ENCODE measurements around the gene CHTOP. TPM values are rescaled to one million over a fixed set of nuclear protein-coding genes. Genes with fewer than 3 reads are reported as not detected.
A peak's percentile ranks its signal among the peaks of the same experiment; 100 is the strongest.

CHTOP gene
- total RNA-seq, 1 experiment from 2014 or later = 42.0 TPM

- in situ Hi-C loops (cut with HindIII; ENCODE audit: low pct_unique_long_range_greater_than_20kb, low sequenced_read_pairs) = no loop called here
- no peak for DNase-seq (ENCODE audit: low read depth)
Observed at GRCh38 chr1:153673511-153673910, 39.6 kb downstream of the CHTOP start.

DNA sequence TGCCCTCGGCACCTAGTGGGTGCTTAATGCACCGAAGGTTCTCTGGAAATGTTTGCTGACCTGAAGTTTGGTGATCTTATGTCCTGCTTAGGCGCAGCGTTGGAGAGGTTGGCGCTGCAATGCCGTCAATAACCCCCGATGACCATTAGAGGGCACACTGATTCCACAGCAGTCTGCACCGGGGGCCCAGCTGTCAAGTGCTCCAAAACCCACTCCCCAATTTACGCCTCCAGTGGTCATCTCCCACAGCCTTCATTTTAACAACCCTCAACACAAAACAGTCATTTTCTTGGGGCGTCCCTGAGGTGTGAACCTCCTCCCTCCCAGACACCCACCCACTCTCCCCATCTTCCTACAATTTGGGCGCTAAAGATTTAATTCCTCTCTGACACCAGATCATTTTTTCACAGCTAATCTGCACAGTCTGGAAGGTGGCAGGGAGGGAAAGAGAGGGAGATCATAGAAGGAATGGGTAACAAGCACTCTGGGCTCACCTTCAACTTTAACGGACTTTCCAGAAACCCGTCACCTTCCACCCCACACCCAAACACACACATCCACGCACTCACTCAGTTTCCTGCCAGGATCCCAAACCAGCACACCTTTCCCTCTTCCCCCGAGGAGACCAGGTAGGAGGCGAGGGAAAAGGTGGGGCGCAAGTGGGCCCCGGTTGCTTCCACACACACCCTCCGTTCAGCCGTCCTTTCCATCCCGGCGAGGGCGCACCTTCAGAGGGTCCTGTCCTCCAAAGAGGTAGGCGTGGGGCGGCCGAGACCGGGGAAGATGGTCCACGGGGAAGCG is 44.1 kb downstream of the CHTOP start:
- in situ Hi-C loops (cut with HindIII; ENCODE audit: low pct_unique_long_range_greater_than_20kb, low sequenced_read_pairs) = no loop called here
- DNase-seq (ENCODE audit: low read depth) = no peak

DNA sequence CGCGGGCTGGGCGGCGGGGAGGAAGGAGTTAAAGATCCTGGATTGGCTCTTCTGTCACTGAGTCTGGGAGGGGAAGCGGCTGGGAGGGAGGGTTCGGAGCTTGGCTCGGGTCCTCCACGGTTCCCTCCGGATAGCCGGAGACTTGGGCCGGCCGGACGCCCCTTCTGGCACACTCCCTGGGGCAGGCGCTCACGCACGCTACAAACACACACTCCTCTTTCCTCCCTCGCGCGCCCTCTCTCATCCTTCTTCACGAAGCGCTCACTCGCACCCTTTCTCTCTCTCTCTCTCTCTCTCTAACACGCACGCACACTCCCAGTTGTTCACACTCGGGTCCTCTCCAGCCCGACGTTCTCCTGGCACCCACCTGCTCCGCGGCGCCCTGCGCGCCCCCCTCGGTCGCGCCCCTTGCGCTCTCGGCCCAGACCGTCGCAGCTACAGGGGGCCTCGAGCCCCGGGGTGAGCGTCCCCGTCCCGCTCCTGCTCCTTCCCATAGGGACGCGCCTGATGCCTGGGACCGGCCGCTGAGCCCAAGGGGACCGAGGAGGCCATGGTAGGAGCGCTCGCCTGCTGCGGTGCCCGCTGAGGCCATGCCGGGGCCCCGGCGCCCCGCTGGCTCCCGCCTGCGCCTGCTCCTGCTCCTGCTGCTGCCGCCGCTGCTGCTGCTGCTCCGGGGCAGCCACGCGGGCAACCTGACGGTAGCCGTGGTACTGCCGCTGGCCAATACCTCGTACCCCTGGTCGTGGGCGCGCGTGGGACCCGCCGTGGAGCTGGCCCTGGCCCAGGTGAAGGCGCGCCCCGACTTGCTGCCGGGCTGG is 44.9 kb downstream of the CHTOP start, which contains the start of gene NPR1:
Gene NPR1, plus strand, starts transcription at position 170 of the 818 bp plus-strand sequence. Its CDS starts 421 bp downstream, at position 591.
- DNase-seq (ENCODE audit: low read depth) = no peak
- in situ Hi-C loops (cut with HindIII; ENCODE audit: low pct_unique_long_range_greater_than_20kb, low sequenced_read_pairs) = no loop called here

DNA sequence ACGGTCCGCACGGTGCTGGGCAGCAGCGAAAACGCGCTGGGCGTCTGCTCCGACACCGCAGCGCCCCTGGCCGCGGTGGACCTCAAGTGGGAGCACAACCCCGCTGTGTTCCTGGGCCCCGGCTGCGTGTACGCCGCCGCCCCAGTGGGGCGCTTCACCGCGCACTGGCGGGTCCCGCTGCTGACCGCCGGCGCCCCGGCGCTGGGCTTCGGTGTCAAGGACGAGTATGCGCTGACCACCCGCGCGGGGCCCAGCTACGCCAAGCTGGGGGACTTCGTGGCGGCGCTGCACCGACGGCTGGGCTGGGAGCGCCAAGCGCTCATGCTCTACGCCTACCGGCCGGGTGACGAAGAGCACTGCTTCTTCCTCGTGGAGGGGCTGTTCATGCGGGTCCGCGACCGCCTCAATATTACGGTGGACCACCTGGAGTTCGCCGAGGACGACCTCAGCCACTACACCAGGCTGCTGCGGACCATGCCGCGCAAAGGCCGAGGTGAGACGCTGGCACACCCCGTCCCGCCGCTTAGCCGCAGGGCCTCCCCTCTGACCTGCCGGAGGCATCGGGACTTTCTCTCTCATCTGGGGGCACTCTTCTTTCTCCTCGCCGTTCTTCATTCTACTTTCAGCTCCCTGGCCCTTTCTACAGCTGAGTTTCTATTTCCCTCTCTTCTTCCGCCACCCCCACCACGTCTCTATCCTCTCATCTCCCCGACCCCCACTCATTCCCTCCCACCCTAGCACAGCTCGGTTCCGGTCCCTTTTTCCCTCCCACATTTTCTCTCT is 45.7 kb downstream of the CHTOP start:
- in situ Hi-C loops (cut with HindIII; ENCODE audit: low pct_unique_long_range_greater_than_20kb, low sequenced_read_pairs) = no loop called here
- no peak for DNase-seq (ENCODE audit: low read depth)

DNA sequence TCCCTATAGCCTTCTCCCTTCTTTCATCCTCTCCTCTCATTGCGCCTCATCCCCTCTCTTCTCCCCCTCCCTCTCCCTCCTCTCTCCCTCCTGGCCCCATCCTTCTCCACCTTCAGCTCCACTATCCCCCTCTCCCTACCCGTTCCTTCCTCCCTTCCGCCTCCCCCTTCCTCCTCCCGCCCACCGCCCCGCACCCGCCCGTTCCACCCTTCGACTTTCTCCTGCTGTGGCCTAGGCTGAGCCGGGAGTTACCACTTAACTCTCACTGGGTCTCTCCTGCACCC is 46.2 kb downstream of the CHTOP start:
- in situ Hi-C loops (cut with HindIII; ENCODE audit: low pct_unique_long_range_greater_than_20kb, low sequenced_read_pairs) = no loop called here
- no peak for DNase-seq (ENCODE audit: low read depth)

- in situ Hi-C loops (cut with HindIII; ENCODE audit: low pct_unique_long_range_greater_than_20kb, low sequenced_read_pairs) = no loop called here
- DNase-seq (ENCODE audit: low read depth) = no peak
Observed at GRCh38 chr1:153682730-153683129, 48.9 kb downstream of the CHTOP start.

GRCh38 chr1:153683854-153684253 is 50.0 kb downstream of the CHTOP start:
- peak; percentile 51 for DNase-seq (ENCODE audit: low read depth)
- in situ Hi-C loops (cut with HindIII; ENCODE audit: low pct_unique_long_range_greater_than_20kb, low sequenced_read_pairs) = no loop called here

DNA sequence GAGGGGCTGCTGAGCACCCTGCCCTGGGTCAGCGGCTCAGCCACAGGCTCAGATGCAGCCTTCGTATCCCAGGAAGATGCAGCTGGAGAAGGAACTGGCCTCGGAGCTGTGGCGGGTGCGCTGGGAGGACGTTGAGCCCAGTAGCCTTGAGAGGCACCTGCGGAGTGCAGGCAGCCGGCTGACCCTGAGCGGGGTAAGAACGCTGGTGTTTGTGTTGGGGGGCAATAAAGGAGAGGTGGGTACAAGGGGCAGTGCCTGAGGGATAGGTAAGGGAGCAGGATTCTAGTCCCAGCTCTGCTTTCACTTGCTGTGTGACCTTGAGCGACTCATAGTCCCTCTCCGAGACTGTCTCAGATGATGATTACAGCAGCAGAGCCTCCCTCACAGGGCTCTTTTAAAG is 51.0 kb downstream of the CHTOP start:
- in situ Hi-C loops (cut with HindIII; ENCODE audit: low pct_unique_long_range_greater_than_20kb, low sequenced_read_pairs) = no loop called here
- DNase-seq (ENCODE audit: low read depth) = no peak

DNA sequence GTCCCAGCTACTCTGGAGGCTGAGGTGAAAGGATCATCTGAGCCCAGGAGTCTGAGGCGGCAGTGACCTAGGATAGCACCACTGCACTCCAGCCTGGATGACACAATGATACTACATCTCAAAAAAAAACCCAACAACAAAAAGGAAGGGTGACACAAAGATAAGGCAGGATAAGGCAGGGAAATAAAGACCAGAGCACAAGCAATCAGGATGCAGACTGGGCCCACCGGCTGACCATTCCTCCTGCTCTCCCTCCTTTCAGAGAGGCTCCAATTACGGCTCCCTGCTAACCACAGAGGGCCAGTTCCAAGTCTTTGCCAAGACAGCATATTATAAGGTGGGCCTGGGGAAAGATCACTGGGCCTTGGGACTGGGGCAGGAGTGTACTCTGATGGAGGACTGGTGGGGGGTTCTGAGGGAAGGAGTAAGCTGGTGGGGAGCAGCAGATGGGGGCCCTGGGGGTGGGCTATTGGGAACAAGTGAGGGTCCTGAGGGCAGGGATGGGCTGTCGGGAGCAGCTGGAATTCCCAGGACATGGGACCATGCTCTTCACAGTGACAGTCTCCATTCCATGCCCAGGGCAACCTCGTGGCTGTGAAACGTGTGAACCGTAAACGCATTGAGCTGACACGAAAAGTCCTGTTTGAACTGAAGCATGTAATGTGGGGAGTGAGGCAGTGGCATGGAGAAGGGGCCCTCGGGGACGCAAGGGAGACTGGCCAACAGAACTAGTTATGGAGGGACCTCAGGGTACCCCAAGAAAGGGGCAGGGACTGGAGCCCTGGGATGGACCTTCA is 51.9 kb downstream of the CHTOP start:
- DNase-seq (ENCODE audit: low read depth) = no peak
- in situ Hi-C loops (cut with HindIII; ENCODE audit: low pct_unique_long_range_greater_than_20kb, low sequenced_read_pairs) = no loop called here

- DNase-seq (ENCODE audit: low read depth) = no peak
- in situ Hi-C loops (cut with HindIII; ENCODE audit: low pct_unique_long_range_greater_than_20kb, low sequenced_read_pairs) = no loop called here
Observed at GRCh38 chr1:153687346-153688125, 53.7 kb downstream of the CHTOP start.

- in situ Hi-C loops (cut with HindIII; ENCODE audit: low pct_unique_long_range_greater_than_20kb, low sequenced_read_pairs) = no loop called here
- DNase-seq (ENCODE audit: low read depth) = no peak
Observed at GRCh38 chr1:153688276-153688675, 54.4 kb downstream of the CHTOP start.

DNA sequence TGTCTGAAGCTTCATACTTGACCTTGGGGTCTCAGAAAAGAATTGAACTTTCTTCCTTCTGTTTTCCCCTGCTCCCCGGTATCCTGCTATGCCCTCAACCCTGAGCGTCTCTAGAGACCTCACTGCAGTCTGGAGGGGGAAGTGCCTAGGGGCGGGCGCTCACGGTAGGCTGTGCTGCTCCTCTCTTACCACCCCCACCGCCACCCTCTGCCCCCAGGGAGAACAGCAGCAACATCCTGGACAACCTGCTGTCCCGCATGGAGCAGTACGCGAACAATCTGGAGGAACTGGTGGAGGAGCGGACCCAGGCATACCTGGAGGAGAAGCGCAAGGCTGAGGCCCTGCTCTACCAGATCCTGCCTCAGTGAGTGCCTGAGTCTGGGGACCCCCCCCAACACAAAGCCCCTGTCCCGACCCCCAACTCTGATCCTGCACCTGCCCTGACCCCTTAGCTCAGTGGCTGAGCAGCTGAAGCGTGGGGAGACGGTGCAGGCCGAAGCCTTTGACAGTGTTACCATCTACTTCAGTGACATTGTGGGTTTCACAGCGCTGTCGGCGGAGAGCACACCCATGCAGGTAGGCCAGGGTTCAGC is 55.0 kb downstream of the CHTOP start:
- no peak for DNase-seq (ENCODE audit: low read depth)
- in situ Hi-C loops (cut with HindIII; ENCODE audit: low pct_unique_long_range_greater_than_20kb, low sequenced_read_pairs) = no loop called here

- in situ Hi-C loops (cut with HindIII; ENCODE audit: low pct_unique_long_range_greater_than_20kb, low sequenced_read_pairs) = no loop called here
- no peak for DNase-seq (ENCODE audit: low read depth)
Observed at GRCh38 chr1:153693466-153693865, 59.6 kb downstream of the CHTOP start.

Other genes with a start within 250 kb of the CHTOP start
- not detected in 2 replicates for gene S100A8, start 243.0 kb upstream of the CHTOP start, total RNA-seq (2014; rRNA removed; shearing (Covaris generic); ENCODE audit: low replicate concordance)
- not detected in 2 replicates for gene S100A7A, start 217.5 kb upstream of the CHTOP start, total RNA-seq (2014; rRNA removed; shearing (Covaris generic); ENCODE audit: low replicate concordance)
- gene S100A7, start 173.4 kb upstream of the CHTOP start, total RNA-seq (2014; rRNA removed; shearing (Covaris generic); ENCODE audit: low replicate concordance) = not detected in 2 replicates
- gene S100A6, start 98.1 kb upstream of the CHTOP start, total RNA-seq (2014; rRNA removed; shearing (Covaris generic); ENCODE audit: low replicate concordance) = 1,350 and 1,721 TPM in 2 replicates
- gene S100A5, start 93.1 kb upstream of the CHTOP start, total RNA-seq (2014; rRNA removed; shearing (Covaris generic); ENCODE audit: low replicate concordance) = not detected in 2 replicates
- 40.4 and 54.7 TPM in 2 replicates for gene S100A4, start 88.3 kb upstream of the CHTOP start, total RNA-seq (2014; rRNA removed; shearing (Covaris generic); ENCODE audit: low replicate concordance)
- gene S100A3, start 84.8 kb upstream of the CHTOP start, total RNA-seq (2014; rRNA removed; shearing (Covaris generic); ENCODE audit: low replicate concordance) = not detected in 2 replicates
- gene S100A2, start 68.2 kb upstream of the CHTOP start, total RNA-seq (2014; rRNA removed; shearing (Covaris generic); ENCODE audit: low replicate concordance) = 10.0 and 24.4 TPM in 2 replicates
- 310 and 401 TPM in 2 replicates for gene S100A16, start 20.9 kb upstream of the CHTOP start, total RNA-seq (2014; rRNA removed; shearing (Covaris generic); ENCODE audit: low replicate concordance)
- not detected in 2 replicates for gene S100A14, start 17.7 kb upstream of the CHTOP start, total RNA-seq (2014; rRNA removed; shearing (Covaris generic); ENCODE audit: low replicate concordance)
- gene S100A13, start 6.6 kb upstream of the CHTOP start, total RNA-seq (2014; rRNA removed; shearing (Covaris generic); ENCODE audit: low replicate concordance) = 155 and 171 TPM in 2 replicates
- gene S100A1, start 5.6 kb upstream of the CHTOP start, total RNA-seq (2014; rRNA removed; shearing (Covaris generic); ENCODE audit: low replicate concordance) = not detected in 2 replicates
- 76.2 and 78.5 TPM in 2 replicates for gene SNAPIN, start 24.6 kb downstream of the CHTOP start, total RNA-seq (2014; rRNA removed; shearing (Covaris generic); ENCODE audit: low replicate concordance)
- 271 and 308 TPM in 2 replicates for gene ILF2, start 36.9 kb downstream of the CHTOP start, total RNA-seq (2014; rRNA removed; shearing (Covaris generic); ENCODE audit: low replicate concordance)
- gene NPR1, start 44.6 kb downstream of the CHTOP start, total RNA-seq (2014; rRNA removed; shearing (Covaris generic); ENCODE audit: low replicate concordance) = 0.41 TPM in 1 of 2 replicates, not detected in the other
- gene INTS3, start 94.0 kb downstream of the CHTOP start, total RNA-seq (2014; rRNA removed; shearing (Covaris generic); ENCODE audit: low replicate concordance) = 19.9 and 23.1 TPM in 2 replicates
- 34.8 and 43.2 TPM in 2 replicates for gene SLC27A3, start 141.3 kb downstream of the CHTOP start, total RNA-seq (2014; rRNA removed; shearing (Covaris generic); ENCODE audit: low replicate concordance)